PC-3 (cell line): ENCODE measurements around the gene LONRF3.

Experiments
- EZH2 ChIP-seq: fragments of 300-600 bp; sonication (generic); IDR thresholded peaks from one replicate; pipeline ENCODE4 v1.6.1; 2017; ENCODE audit warnings: antibody characterized with exemption, mild to moderate bottlenecking, low read length; ENCODE audit not compliant: unreplicated experiment
- EZH2phosphoT487 ChIP-seq: fragments of 300-600 bp; sonication (generic); IDR thresholded peaks from 2 replicates; pipeline ENCODE4 v1.6.1; 2018; ENCODE audit warnings: mild to moderate bottlenecking, antibody characterized with exemption, low read length, borderline replicate concordance
- TF ChIP-seq, protein P1 (sequence below): fragments of 300-600 bp; sonication (generic); conservative IDR thresholded peaks from 2 replicates; pipeline ENCODE4 v1.5.1; 2017; ENCODE audit warnings: antibody characterized with exemption, low read depth, mild to moderate bottlenecking, low read length

DNA sequence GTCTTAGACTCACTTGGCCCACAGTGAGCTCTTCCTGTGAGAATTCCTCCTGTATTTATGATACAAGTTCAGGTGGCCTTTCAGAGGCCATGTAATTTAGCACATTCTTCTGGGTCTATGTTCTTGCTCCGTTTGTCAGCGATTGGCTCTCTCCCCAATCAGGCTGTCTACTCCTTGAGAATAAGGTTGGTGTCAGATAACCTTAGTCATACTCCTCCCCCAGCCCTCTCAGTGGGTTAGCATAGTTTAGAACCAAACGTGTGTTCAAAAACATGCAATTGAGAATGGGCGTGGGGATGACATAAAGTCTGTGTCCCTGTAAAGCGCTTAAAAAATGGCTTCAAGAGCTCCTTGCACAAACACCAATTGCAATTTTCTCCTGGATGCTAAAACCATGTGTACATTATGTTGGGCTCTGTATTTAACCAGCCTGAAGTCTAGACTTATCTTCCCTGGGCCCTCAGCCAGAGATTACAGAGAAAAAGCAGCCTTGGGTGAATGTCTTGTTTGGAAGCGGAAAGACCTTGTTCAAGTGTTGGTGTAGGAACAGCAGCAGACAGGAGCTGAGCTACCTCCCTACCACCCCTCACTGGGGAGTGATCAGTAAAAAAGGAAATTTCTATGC, 88.4 kb downstream of the LONRF3 start:
- TF ChIP-seq, protein P1, sequence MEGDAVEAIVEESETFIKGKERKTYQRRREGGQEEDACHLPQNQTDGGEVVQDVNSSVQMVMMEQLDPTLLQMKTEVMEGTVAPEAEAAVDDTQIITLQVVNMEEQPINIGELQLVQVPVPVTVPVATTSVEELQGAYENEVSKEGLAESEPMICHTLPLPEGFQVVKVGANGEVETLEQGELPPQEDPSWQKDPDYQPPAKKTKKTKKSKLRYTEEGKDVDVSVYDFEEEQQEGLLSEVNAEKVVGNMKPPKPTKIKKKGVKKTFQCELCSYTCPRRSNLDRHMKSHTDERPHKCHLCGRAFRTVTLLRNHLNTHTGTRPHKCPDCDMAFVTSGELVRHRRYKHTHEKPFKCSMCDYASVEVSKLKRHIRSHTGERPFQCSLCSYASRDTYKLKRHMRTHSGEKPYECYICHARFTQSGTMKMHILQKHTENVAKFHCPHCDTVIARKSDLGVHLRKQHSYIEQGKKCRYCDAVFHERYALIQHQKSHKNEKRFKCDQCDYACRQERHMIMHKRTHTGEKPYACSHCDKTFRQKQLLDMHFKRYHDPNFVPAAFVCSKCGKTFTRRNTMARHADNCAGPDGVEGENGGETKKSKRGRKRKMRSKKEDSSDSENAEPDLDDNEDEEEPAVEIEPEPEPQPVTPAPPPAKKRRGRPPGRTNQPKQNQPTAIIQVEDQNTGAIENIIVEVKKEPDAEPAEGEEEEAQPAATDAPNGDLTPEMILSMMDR = no peak
- TF ChIP-seq EZH2 (no peak), EZH2phosphoT487 (no peak)
